Thymus (tissue), 11 donors: ENCODE data around the gene OR5A2. TPM values are rescaled to one million over a fixed set of nuclear protein-coding genes. Genes with fewer than 3 reads are reported as not detected.

Experiments
- DNase-seq, 9 donors: peaks; one replicate each; pipeline ENCODE4 v3.0.0-alpha.2; 2013; ENCODE audit warnings: low spot score in 9 of 9, low read depth in 6 of 9, missing footprints in 1 of 9
- H3K27ac ChIP-seq, 2 donors: one replicate each; pipeline ENCODE4 v1.5.1; 2013; ENCODE audit warnings: control low read depth in 1 of 2, low read depth in 1 of 2, low read length in 1 of 2, mild to moderate bottlenecking in 1 of 2, moderate library complexity in 1 of 2
- H3K27me3 ChIP-seq, 2 donors: one replicate each; pipeline ENCODE4 v1.5.1; 2013; ENCODE audit warnings: low read length in 1 of 2; ENCODE audit not compliant: control insufficient read depth in 2 of 2, insufficient read depth in 1 of 2
- H3K36me3 ChIP-seq, 2 donors: one replicate each; pipeline ENCODE4 v1.5.1; 2013; ENCODE audit warnings: low read length in 1 of 2, mild to moderate bottlenecking in 1 of 2, moderate library complexity in 1 of 2; ENCODE audit not compliant: control insufficient read depth in 2 of 2, insufficient read depth in 2 of 2
- H3K4me1 ChIP-seq, 2 donors: one replicate each; pipeline ENCODE4 v1.5.1; 2013; ENCODE audit warnings: low read length in 2 of 2; ENCODE audit not compliant: control insufficient read depth in 2 of 2, insufficient read depth in 2 of 2
- H3K4me3 ChIP-seq, 2 donors: one replicate each; pipeline ENCODE4 v1.5.1; 2013; ENCODE audit warnings: low read length in 2 of 2, control low read depth in 1 of 2, mild to moderate bottlenecking in 1 of 2
- H3K9me3 ChIP-seq, 2 donors: one replicate each; pipeline ENCODE4 v1.5.1; 2013; ENCODE audit warnings: low read length in 1 of 2, mild to moderate bottlenecking in 1 of 2; ENCODE audit not compliant: control insufficient read depth in 2 of 2, insufficient read depth in 1 of 2
- WGBS: extraction: QIAGEN DNeasy Blood & Tissue Kit; methylation state at CpG from one replicate; pipeline ENCODE4 v1.1.7; 2013; 5-methylcytosine and 5-hydroxymethylcytosine counted together
- polyA plus RNA-seq: library from polyadenylated mRNA; stranded (reverse); fragments of 200-250 nt; gene quantifications from one replicate; pipeline ENCODE4 v1.2.3, GENCODE V29; 2013
- total RNA-seq: library from RNA; stranded (reverse); fragments of 120-200 nt; gene quantifications from one replicate; pipeline ENCODE4 v1.2.4, GENCODE V29; 2013
- donor health status: healthy.

Gene OR5A2
- total and polyA plus RNA-seq, 2 donors = 0.02 TPM; not detected in 1

DNA sequence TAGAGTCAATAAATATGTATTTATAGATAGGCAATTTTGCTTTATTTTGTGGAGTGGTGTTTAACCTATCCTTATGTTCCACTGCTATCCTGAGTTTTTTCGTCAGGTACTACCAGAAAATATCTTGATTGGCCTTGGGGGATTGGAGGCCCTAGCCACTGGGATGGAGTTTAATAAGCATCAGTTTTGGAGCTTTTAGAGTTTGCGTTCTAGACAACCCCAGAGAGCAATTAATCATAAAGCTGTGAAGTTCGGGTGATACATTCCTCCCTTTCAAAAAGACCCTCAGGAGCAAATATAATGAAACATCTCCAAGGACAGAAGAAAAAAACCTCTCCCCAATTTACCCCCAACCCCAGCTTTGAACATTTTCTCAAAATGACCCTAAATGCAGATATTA is 10.0 kb upstream of the OR5A2 start, which contains the start of gene OR5A1:
Gene OR5A1, plus strand, starts transcription at position 301 of the 400 bp plus-strand sequence. CDS start 6,700 bp downstream, outside the sequence.
- H3K9me3 ChIP-seq = no peaks in the 10 kb centered on the region
- H3K4me3 ChIP-seq = no peak within 1 kb of the TSS
- no peaks in the 10 kb centered on the region for H3K36me3 ChIP-seq
- no peak for DNase-seq
- H3K27ac ChIP-seq = no peak within 1 kb of the TSS
- no peaks in the 10 kb centered on the region for H3K27me3 ChIP-seq
- no peaks in the 10 kb centered on the region for H3K4me1 ChIP-seq
- 81% methylated on average over 3 of the region's 3 CpGs for WGBS

DNA sequence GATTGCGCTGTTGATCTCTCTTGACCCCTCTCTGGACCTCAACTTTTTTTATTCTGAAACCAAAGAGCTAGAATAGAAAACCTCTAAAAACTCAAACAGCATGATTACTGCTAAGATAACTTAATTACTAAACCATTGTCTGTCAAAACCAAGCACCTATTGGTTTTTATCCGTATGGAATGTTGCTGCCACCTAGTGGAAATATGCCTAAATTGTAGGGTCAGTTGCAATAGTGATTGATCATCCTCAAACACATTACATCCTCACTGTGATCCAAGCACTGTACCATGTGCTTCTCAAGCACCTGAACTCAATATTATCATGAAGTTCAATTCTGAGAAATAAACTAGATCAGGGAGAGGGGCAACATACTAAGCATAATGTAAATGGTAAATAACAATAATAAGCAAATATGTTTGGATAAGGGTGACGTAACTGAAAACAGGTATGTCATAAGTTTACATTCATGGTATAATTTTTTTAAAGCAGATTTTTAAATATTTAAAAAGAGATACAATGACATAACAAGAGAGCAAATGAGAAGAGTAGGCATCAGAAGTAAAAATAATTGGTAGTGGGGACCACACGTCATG is 3.8 kb upstream of the OR5A2 start:
- no peaks in the 10 kb centered on the region for H3K27me3 ChIP-seq
- H3K27ac ChIP-seq = no peak overlapping the region
- WGBS = 74% methylated on average over 4 of the region's 4 CpGs
- H3K4me1 ChIP-seq = no peaks in the 10 kb centered on the region
- H3K4me3 ChIP-seq = no peak overlapping the region
- no peaks in the 10 kb centered on the region for H3K9me3 ChIP-seq
- H3K36me3 ChIP-seq = no peaks in the 10 kb centered on the region
- peak; percentile 4 to 71 (median 24) for DNase-seq

DNA sequence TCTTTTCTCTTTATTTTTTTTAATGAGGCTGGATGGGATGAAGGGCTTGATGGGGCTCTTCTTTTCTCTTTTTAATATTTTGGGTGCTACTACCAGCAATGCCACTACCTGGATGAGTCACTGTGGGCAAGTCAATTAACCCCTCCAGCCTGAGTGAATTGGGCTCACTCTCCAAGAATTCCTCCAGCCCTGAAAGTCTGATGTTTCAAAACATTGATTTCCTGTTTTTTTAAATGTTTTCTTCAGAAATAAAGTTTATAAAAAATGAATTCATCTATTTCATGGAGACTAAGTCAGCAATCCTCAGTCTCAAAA is 812 bp upstream of the OR5A2 start:
- Histone ChIP-seq H3K9me3 (no peaks in the 10 kb centered on the region), H3K27me3 (no peaks in the 10 kb centered on the region), H3K36me3 (no peaks in the 10 kb centered on the region), H3K4me1 (no peaks in the 10 kb centered on the region), H3K4me3 (no peak overlapping the region), H3K27ac (no peak overlapping the region)
- DNase-seq = no peak

DNA sequence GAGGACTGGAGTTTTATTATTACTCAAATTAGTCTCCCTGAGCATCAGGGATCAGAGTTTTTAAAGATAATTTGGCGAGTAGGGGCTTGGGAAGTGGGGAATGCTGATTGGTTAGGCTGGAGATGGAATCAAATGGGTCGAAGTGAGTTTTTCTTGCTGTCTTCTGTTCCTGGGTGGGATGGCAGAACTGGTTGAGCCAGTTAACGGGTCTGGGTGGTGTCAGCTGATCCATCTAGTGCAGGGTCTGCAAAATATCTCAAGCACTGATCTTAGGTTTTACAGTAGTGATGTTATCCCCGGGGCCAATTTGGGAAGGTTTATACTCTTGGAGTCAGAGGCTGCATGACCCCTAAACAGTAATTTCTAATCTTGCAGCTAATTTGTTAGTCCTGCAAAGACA is 1.1 kb downstream of the OR5A2 start:
- H3K4me3 ChIP-seq = no peak overlapping the region
- no peak overlapping the region for H3K27ac ChIP-seq
- H3K4me1 ChIP-seq = no peaks in the 10 kb centered on the region
- DNase-seq = no peak
- no peaks in the 10 kb centered on the region for H3K36me3 ChIP-seq
- H3K27me3 ChIP-seq = no peaks in the 10 kb centered on the region
- no peaks in the 10 kb centered on the region for H3K9me3 ChIP-seq
- WGBS = 84% methylated on average over 4 of the region's 4 CpGs

DNA sequence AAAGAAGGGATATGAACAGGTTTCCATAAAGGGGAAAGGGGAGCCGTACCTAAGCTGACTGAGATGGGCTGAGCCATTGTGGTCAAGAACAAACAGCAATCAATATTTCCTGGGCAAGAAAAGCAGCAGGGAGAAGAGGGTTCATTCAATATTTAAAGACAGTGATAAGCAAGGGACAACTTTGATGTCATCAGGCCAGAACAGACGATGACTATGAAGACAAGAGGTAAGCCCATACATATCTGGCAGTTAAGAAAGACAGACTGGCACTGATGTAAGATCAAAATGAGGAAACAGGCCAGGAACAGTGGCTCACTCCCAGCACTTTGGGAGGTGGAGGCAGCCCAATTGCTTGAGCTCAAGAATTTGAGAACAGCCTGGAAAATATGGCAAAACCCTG is 2.4 kb downstream of the OR5A2 start:
- no peaks in the 10 kb centered on the region for H3K9me3 ChIP-seq
- H3K36me3 ChIP-seq = no peaks in the 10 kb centered on the region
- H3K27me3 ChIP-seq = no peaks in the 10 kb centered on the region
- 96% methylated on average over 2 of the region's 2 CpGs for WGBS
- H3K4me1 ChIP-seq = no peaks in the 10 kb centered on the region
- no peak overlapping the region for H3K27ac ChIP-seq
- no peak for DNase-seq
- H3K4me3 ChIP-seq = no peak overlapping the region

DNA sequence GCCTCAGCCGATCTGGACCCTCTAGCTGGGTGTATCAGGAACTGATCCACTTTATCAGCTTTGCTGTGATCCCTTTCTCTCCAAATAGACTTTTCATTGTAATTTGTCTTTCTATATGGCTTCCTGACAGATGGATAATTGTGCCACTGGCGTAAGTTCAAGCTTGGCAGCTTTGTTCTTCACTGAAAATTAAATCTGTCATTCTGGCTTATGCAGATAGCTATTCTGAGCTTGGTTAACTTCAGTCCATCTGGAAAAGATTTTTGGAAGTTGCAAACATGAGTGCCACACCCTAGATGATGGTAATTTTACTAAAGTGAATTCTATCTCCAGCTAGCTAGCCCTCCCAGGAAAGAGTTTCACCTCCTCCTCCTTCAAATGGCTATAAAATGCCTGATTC is 8.1 kb downstream of the OR5A2 start:
- no peak for DNase-seq
- Histone ChIP-seq H3K4me3 (no peak overlapping the region), H3K9me3 (no peaks in the 10 kb centered on the region), H3K27ac (no peak overlapping the region), H3K27me3 (no peaks in the 10 kb centered on the region), H3K4me1 (peaks cover 5 to 7% of the 10 kb centered on the region in 2 donors), H3K36me3 (no peaks in the 10 kb centered on the region)
- WGBS = 95% methylated on average over 2 of the region's 2 CpGs

DNA sequence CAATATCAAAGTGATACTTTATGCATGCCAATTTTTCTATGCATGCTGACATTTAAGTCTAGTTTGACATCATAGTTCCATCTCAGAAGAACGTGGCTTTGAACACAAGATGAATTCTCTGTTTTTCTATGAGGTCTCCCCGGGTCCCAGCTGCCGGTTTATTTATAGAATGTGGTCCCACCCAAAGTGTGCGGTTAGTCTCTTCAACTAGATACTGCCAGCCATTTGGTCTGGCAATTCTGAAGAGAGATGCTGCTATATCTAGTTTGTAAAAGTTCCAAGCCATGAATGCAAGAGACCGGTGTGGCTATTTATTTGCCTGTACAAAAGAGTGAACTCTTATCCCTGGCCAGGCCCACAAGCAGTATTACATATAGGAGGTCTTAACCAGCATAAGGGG is 9.2 kb downstream of the OR5A2 start:
- Histone ChIP-seq H3K36me3 (no peaks in the 10 kb centered on the region), H3K4me3 (no peak overlapping the region), H3K27me3 (no peaks in the 10 kb centered on the region), H3K9me3 (no peaks in the 10 kb centered on the region), H3K4me1 (peaks cover 5 to 7% of the 10 kb centered on the region in 2 donors), H3K27ac (no peak overlapping the region)
- 8% methylated on average over 5 of the region's 5 CpGs for WGBS
- DNase-seq = peak; percentile 4 to 70 (median 13)

DNA sequence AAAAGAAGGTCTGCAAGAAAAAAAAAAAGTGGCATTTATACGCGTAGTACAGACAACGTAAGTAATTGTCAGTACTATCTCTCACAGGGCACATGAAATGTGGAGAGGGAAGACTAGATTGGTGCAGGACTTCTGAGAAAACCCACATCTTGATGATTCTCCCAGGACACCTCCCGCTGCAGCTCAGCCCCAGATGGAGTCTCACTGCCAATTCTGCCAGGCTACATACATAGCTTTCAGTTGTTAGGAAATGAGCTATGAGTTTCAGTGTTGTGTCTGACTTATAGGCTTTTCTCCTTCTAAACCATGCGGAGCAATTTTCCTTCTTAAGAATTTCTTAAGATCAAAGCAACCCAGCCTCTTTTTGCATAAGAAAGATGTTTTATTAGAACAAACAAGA is 9.6 kb downstream of the OR5A2 start:
- H3K4me1 ChIP-seq = peaks cover 5 to 7% of the 10 kb centered on the region in 2 donors
- no peaks in the 10 kb centered on the region for H3K27me3 ChIP-seq
- WGBS = 25% methylated on average over 5 of the region's 5 CpGs
- no peak for DNase-seq
- no peaks in the 10 kb centered on the region for H3K9me3 ChIP-seq
- H3K27ac ChIP-seq = no peak overlapping the region
- no peaks in the 10 kb centered on the region for H3K36me3 ChIP-seq
- no peak overlapping the region for H3K4me3 ChIP-seq

DNA sequence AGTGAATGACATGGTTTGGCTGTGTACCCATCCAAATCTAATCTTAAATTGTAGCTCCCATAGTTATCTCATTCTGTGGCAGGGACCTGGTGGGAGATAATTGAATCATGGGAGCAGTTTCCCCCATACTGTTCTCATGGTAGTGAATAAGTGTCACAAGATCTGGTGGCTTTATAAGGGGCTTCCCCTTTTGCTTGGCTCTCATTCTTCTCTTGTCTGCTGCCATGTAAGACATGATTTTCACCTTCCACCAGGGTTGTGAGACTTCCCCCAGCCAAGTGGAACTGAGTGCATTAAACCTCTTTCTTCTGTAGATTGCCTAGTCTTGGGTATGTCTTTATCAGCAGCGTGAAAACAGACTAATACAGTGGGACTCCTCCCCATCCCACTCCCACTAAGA is 11.1 kb downstream of the OR5A2 start:
- no peaks in the 10 kb centered on the region for H3K9me3 ChIP-seq
- no peak for DNase-seq
- H3K27ac ChIP-seq = no peak overlapping the region
- H3K4me3 ChIP-seq = no peak overlapping the region
- H3K36me3 ChIP-seq = no peaks in the 10 kb centered on the region
- 96% methylated on average over 1 of the region's 1 CpG for WGBS
- peaks cover 5 to 7% of the 10 kb centered on the region in 2 donors for H3K4me1 ChIP-seq
- H3K27me3 ChIP-seq = no peaks in the 10 kb centered on the region

DNA sequence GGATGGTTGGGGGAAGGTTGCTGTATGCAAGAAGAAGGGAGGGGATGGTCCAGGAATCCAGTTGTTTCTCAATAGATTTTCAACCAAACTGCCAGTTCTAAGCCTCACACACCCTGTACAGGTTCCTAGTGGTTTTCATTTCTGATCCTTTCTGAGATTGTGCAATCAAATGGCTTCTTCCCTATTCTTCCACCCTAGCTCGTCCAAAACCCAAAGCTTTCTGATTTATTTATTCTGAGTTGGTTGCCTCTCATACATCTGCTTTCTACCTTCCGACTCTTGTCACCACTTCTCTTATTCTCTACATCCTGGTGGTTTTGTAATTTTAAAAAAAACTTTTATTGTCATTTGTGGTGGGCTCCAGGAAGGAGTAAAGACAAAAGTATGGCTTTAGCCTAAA is 12.6 kb downstream of the OR5A2 start:
- Histone ChIP-seq H3K9me3 (no peaks in the 10 kb centered on the region), H3K27me3 (no peaks in the 10 kb centered on the region), H3K27ac (no peak overlapping the region), H3K36me3 (no peaks in the 10 kb centered on the region), H3K4me3 (no peak overlapping the region), H3K4me1 (peaks cover 5 to 7% of the 10 kb centered on the region in 2 donors)
- no peak for DNase-seq
- 2% methylated on average over 2 of the region's 2 CpGs for WGBS
